K562 (cell line): ENCODE data around the gene CPE. TPM values are rescaled to one million over a fixed set of nuclear protein-coding genes. Genes with fewer than 3 reads are reported as not detected.

ENCODE experiments used
- EHMT2 ChIP-seq: fragments of 450-650 bp; IDR thresholded peaks from 2 replicates; pipeline ENCODE4 v1.6.1; 2018; ENCODE audit warnings: antibody characterized with exemption
- HMGN3 ChIP-seq: IDR thresholded peaks from 2 replicates; pipeline ENCODE4 v1.6.1; 2011; ENCODE audit warnings: borderline replicate concordance, low read depth, mild to moderate bottlenecking, mixed read lengths, low read length; ENCODE audit not compliant: insufficient read length; ENCODE audit errors: extremely low read depth
- ILK ChIP-seq: fragments of 450-650 bp; IDR thresholded peaks from 2 replicates; pipeline ENCODE4 v1.6.1; 2016; ENCODE audit warnings: missing genetic modification characterization, low read depth, mild to moderate bottlenecking, missing compliant biosample characterization, moderate library complexity, borderline replicate concordance
- ZNF444 ChIP-seq: fragments of 250-450 bp; sonication (Bioruptor Pico); IDR thresholded peaks from 2 replicates; pipeline ENCODE4 v1.4.0; 2020; ENCODE audit warnings: mild to moderate bottlenecking, moderate library complexity
- polyA plus RNA-seq, 8 experiments: library from polyadenylated mRNA; depleted of rRNA in 4 of 8; stranded (reverse) in 5 of 8; unstranded in 3 of 8; fragments of >200 nt; fragmentation: Nextera tagmentation in 2 of 8; fragmentation: Illumina TruSeq in 1 of 8; extraction: Ambion mirVana in 2 of 8; extraction: Trizol in 1 of 8; gene quantifications; 2 replicates each; pipeline versions ENCODE4 v1.2.1 to v1.2.3, GENCODE V29; 2011 to 2014; ENCODE audit warnings: inconsistent platforms in 1 of 8, missing spikeins in 1 of 8
- total RNA-seq, 7 experiments: library from RNA; depleted of rRNA in 6 of 7; stranded (reverse); fragments of >200 nt in 6 of 7; fragmentation: Illumina TruSeq in 2 of 7; extraction: Trizol in 2 of 7; gene quantifications; 2 replicates each; pipeline versions ENCODE4 v1.2.1 to v1.2.3, GENCODE V29; 2011 to 2021; ENCODE audit warnings: low replicate concordance in 1 of 7
- TF ChIP-seq, protein P1 (sequence below): sonication (generic); formaldehyde crosslinking; IDR thresholded peaks from 2 replicates; pipeline ENCODE4 v1.8.0; 2022; ENCODE audit warnings: missing genetic modification reagents, mild to moderate bottlenecking, borderline replicate concordance
- TF ChIP-seq, protein P2 (sequence below): sonication (generic); formaldehyde crosslinking; IDR thresholded peaks from 2 replicates; pipeline ENCODE4 v1.8.0; 2023; ENCODE audit warnings: mild to moderate bottlenecking, missing genetic modification reagents

CPE gene
- total and polyA plus RNA-seq, 9 of the 15 experiments (the other 6 are each of a cell fraction or from before 2014, with no cell fraction given) = 0.04 to 0.16 (median 0.06) TPM; not detected in 4

- no peak for TF ChIP-seq ZNF444
- TF ChIP-seq, protein P1, sequence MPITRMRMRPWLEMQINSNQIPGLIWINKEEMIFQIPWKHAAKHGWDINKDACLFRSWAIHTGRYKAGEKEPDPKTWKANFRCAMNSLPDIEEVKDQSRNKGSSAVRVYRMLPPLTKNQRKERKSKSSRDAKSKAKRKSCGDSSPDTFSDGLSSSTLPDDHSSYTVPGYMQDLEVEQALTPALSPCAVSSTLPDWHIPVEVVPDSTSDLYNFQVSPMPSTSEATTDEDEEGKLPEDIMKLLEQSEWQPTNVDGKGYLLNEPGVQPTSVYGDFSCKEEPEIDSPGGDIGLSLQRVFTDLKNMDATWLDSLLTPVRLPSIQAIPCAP (CRISPR knock-in tag) = no peak
- TF ChIP-seq ILK = no peak
- no peak for TF ChIP-seq HMGN3
- TF ChIP-seq, protein P2, sequence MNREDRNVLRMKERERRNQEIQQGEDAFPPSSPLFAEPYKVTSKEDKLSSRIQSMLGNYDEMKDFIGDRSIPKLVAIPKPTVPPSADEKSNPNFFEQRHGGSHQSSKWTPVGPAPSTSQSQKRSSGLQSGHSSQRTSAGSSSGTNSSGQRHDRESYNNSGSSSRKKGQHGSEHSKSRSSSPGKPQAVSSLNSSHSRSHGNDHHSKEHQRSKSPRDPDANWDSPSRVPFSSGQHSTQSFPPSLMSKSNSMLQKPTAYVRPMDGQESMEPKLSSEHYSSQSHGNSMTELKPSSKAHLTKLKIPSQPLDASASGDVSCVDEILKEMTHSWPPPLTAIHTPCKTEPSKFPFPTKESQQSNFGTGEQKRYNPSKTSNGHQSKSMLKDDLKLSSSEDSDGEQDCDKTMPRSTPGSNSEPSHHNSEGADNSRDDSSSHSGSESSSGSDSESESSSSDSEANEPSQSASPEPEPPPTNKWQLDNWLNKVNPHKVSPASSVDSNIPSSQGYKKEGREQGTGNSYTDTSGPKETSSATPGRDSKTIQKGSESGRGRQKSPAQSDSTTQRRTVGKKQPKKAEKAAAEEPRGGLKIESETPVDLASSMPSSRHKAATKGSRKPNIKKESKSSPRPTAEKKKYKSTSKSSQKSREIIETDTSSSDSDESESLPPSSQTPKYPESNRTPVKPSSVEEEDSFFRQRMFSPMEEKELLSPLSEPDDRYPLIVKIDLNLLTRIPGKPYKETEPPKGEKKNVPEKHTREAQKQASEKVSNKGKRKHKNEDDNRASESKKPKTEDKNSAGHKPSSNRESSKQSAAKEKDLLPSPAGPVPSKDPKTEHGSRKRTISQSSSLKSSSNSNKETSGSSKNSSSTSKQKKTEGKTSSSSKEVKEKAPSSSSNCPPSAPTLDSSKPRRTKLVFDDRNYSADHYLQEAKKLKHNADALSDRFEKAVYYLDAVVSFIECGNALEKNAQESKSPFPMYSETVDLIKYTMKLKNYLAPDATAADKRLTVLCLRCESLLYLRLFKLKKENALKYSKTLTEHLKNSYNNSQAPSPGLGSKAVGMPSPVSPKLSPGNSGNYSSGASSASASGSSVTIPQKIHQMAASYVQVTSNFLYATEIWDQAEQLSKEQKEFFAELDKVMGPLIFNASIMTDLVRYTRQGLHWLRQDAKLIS (CRISPR knock-in tag) = no peak
- no peak for TF ChIP-seq EHMT2
These were observed 138.4 kb downstream of the CPE start (continued) for GRCh38 chr4:165517216-165517615.
